Breast epithelium (tissue), 3 donors: ENCODE measurements around the gene CCIN.
"Not testable (repeated sequence)": the region's sequence is repeated elsewhere in the genome, so short reads cannot be mapped to it uniquely, and the experiment has no call there.

ENCODE experiments used
- POLR2A ChIP-seq: fragments of 450-650 bp; IDR thresholded peaks from one replicate; pipeline ENCODE4 v1.6.1; 2016; ENCODE audit warnings: antibody characterized with exemption, mild to moderate bottlenecking, moderate library complexity
- POLR2AphosphoS5 ChIP-seq, 3 donors: sonication (generic); formaldehyde crosslinking; IDR thresholded peaks; one replicate each; pipeline ENCODE4 v1.6.1; 2017; ENCODE audit warnings: antibody characterized with exemption in 3 of 3
- TF ChIP-seq, protein P1 (sequence below), 3 donors: fragments of 450-650 bp; IDR thresholded peaks; one replicate each; pipeline ENCODE4 v1.5.1; 2016 to 2017; ENCODE audit warnings: antibody characterized with exemption in 3 of 3, mild to moderate bottlenecking in 3 of 3, moderate library complexity in 3 of 3

DNA sequence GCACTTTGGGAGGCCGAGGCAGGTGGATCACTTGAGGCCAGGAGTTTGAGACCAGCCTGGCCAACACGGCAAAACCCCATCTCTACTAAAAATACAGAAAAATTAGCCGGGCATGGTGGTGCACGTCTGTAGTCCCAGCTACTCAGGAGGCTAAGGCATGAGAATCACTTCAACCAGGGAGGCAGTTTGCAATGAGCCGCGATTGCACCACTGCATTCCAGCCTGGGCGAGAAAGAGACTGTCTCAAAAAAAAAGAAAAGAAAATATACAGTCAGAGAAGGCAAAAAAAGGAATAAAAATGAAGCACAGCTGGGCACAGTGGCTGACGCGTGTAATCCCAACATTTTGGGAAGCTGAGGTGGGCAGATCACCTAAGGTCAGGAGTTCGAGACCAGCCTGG, 7.3 kb downstream of the CCIN start:
- TF ChIP-seq POLR2AphosphoS5 (IDR thresholded peaks at IDR 0.05); POLR2A: not testable (repeated sequence)
- TF ChIP-seq, protein P1, sequence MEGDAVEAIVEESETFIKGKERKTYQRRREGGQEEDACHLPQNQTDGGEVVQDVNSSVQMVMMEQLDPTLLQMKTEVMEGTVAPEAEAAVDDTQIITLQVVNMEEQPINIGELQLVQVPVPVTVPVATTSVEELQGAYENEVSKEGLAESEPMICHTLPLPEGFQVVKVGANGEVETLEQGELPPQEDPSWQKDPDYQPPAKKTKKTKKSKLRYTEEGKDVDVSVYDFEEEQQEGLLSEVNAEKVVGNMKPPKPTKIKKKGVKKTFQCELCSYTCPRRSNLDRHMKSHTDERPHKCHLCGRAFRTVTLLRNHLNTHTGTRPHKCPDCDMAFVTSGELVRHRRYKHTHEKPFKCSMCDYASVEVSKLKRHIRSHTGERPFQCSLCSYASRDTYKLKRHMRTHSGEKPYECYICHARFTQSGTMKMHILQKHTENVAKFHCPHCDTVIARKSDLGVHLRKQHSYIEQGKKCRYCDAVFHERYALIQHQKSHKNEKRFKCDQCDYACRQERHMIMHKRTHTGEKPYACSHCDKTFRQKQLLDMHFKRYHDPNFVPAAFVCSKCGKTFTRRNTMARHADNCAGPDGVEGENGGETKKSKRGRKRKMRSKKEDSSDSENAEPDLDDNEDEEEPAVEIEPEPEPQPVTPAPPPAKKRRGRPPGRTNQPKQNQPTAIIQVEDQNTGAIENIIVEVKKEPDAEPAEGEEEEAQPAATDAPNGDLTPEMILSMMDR (IDR thresholded peaks at IDR 0.05) = not testable (repeated sequence)
